Transverse colon (tissue), 4 donors: ENCODE data around the gene CCNT1.

Experiments
- EP300 ChIP-seq: sonication (generic); formaldehyde crosslinking; IDR thresholded peaks from one replicate; pipeline ENCODE4 v1.6.1; 2017; ENCODE audit warnings: antibody characterized with exemption, low read depth
- POLR2A ChIP-seq: fragments of 450-650 bp; IDR thresholded peaks from one replicate; pipeline ENCODE4 v1.6.1; 2016; ENCODE audit warnings: antibody characterized with exemption, mild to moderate bottlenecking, moderate library complexity
- POLR2AphosphoS5 ChIP-seq, 3 donors: sonication (generic); formaldehyde crosslinking; IDR thresholded peaks; one replicate each; pipeline ENCODE4 v1.6.1; 2016; ENCODE audit warnings: antibody characterized with exemption in 3 of 3
- TF ChIP-seq, protein P1 (sequence below), 5 experiments: fragments of 200-600 bp in 3 of 5; fragments of 450-650 bp in 2 of 5; sonication (generic) in 3 of 5; IDR thresholded peaks; 1 replicate in 2 of 5; 2 replicates in 3 of 5; pipeline ENCODE4 v1.5.1; 2016 to 2017; ENCODE audit warnings: antibody characterized with exemption in 5 of 5, inconsistent platforms in 3 of 5, mild to moderate bottlenecking in 2 of 5, moderate library complexity in 1 of 5

GRCh38 chr12:48736456-48736855 lies 19.9 kb upstream of the CCNT1 start:
- TF ChIP-seq, protein P1, sequence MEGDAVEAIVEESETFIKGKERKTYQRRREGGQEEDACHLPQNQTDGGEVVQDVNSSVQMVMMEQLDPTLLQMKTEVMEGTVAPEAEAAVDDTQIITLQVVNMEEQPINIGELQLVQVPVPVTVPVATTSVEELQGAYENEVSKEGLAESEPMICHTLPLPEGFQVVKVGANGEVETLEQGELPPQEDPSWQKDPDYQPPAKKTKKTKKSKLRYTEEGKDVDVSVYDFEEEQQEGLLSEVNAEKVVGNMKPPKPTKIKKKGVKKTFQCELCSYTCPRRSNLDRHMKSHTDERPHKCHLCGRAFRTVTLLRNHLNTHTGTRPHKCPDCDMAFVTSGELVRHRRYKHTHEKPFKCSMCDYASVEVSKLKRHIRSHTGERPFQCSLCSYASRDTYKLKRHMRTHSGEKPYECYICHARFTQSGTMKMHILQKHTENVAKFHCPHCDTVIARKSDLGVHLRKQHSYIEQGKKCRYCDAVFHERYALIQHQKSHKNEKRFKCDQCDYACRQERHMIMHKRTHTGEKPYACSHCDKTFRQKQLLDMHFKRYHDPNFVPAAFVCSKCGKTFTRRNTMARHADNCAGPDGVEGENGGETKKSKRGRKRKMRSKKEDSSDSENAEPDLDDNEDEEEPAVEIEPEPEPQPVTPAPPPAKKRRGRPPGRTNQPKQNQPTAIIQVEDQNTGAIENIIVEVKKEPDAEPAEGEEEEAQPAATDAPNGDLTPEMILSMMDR (IDR thresholded peaks at IDR 0.05), result no peak
- no peak for TF ChIP-seq EP300
- TF ChIP-seq POLR2AphosphoS5 (IDR thresholded peaks at IDR 0.05), result no peak
- no peak for TF ChIP-seq POLR2A
